GM12878 (cell line): Measurements from ENCODE around the gene GGT7. TPM values are rescaled to one million over a fixed set of nuclear protein-coding genes. Genes with fewer than 3 reads are reported as not detected.

Experiments used
- ATF2 ChIP-seq: IDR thresholded peaks from 2 replicates; pipeline ENCODE4 v1.6.1; 2012; ENCODE audit warnings: low read length, inconsistent platforms
- BMI1 ChIP-seq: fragments of 450-650 bp; IDR thresholded peaks from 2 replicates; pipeline ENCODE4 v1.6.1; 2016; ENCODE audit warnings: mild to moderate bottlenecking, moderate library complexity, borderline replicate concordance
- CBX5 ChIP-seq: sonication (generic); IDR thresholded peaks from 2 replicates; pipeline ENCODE4 v1.6.1; 2016; ENCODE audit warnings: low read depth, moderate library complexity, mild to moderate bottlenecking, inconsistent platforms
- CEBPB ChIP-seq, 2 experiments: fragments of 150-350 bp in 1 of 2; IDR thresholded peaks; 2 replicates each; pipeline ENCODE4 v1.6.1; 2012 to 2014; ENCODE audit warnings: low read depth in 2 of 2, low read length in 2 of 2, borderline replicate concordance in 1 of 2, inconsistent platforms in 1 of 2
- E4F1 ChIP-seq: fragments of 450-650 bp; IDR thresholded peaks from 2 replicates; pipeline ENCODE4 v1.6.1; 2018; ENCODE audit warnings: borderline replicate concordance, mild to moderate bottlenecking; ENCODE audit not compliant: partially characterized antibody
- EED ChIP-seq: sonication (generic); IDR thresholded peaks from 2 replicates; pipeline ENCODE4 v1.6.1; 2016; ENCODE audit warnings: antibody characterized with exemption, low read depth
- ELK1 ChIP-seq: IDR thresholded peaks from 2 replicates; pipeline ENCODE4 v1.6.1; 2012; ENCODE audit warnings: low read depth, low read length, improper control_type of control experiment
- FOXM1 ChIP-seq: IDR thresholded peaks from 2 replicates; pipeline ENCODE4 v1.6.1; 2012; ENCODE audit warnings: low read depth, mild to moderate bottlenecking, inconsistent platforms, low read length, moderate library complexity
- IRF3 ChIP-seq: fragments of 450-650 bp; IDR thresholded peaks from 2 replicates; pipeline ENCODE4 v1.6.1; 2014; ENCODE audit warnings: mild to moderate bottlenecking
- MTA3 ChIP-seq: IDR thresholded peaks from 2 replicates; pipeline ENCODE4 v1.6.1; 2012; ENCODE audit warnings: low read length, inconsistent platforms, borderline replicate concordance
- NFIC ChIP-seq: IDR thresholded peaks from 2 replicates; pipeline ENCODE4 v1.6.1; 2012; ENCODE audit warnings: low read depth, mild to moderate bottlenecking, inconsistent platforms, low read length, moderate library complexity
- NKRF ChIP-seq: fragments of 450-650 bp; conservative IDR thresholded peaks from 2 replicates; pipeline ENCODE4 v1.6.1; 2017; ENCODE audit warnings: mild to moderate bottlenecking, moderate library complexity
- PKNOX1 ChIP-seq: fragments of 450-650 bp; IDR thresholded peaks from 2 replicates; pipeline ENCODE4 v1.6.1; 2016; ENCODE audit warnings: mild to moderate bottlenecking
- RAD21 ChIP-seq: IDR thresholded peaks from 2 replicates; pipeline ENCODE4 v1.6.1; 2011; ENCODE audit warnings: mild to moderate bottlenecking, low read depth, low read length, moderate library complexity; ENCODE audit not compliant: insufficient read depth
- RUNX3 ChIP-seq: IDR thresholded peaks from 2 replicates; pipeline ENCODE4 v1.6.1; 2012; ENCODE audit warnings: low read length, inconsistent platforms
- SPI1 ChIP-seq: IDR thresholded peaks from 2 replicates; pipeline ENCODE4 v1.6.1; 2011; ENCODE audit warnings: low read depth, mild to moderate bottlenecking, low read length, moderate library complexity, borderline replicate concordance; ENCODE audit not compliant: insufficient read depth
- STAT1 ChIP-seq: fragments of 450-650 bp; conservative IDR thresholded peaks from 2 replicates; pipeline ENCODE4 v1.6.1; 2014; ENCODE audit warnings: antibody characterized with exemption, mild to moderate bottlenecking
- TARDBP ChIP-seq: IDR thresholded peaks from 2 replicates; pipeline ENCODE4 v1.6.1; 2016; ENCODE audit warnings: borderline replicate concordance
- ZBED1 ChIP-seq: IDR thresholded peaks from 2 replicates; pipeline ENCODE4 v1.6.1; 2016; ENCODE audit warnings: borderline replicate concordance
- ZNF24 ChIP-seq: fragments of 450-650 bp; IDR thresholded peaks from 2 replicates; pipeline ENCODE4 v1.6.1; 2017; ENCODE audit warnings: antibody characterized with exemption, mild to moderate bottlenecking
- ZSCAN29 ChIP-seq: fragments of 450-650 bp; IDR thresholded peaks from 2 replicates; pipeline ENCODE4 v1.6.1; 2017; ENCODE audit warnings: mild to moderate bottlenecking, moderate library complexity
- ZZZ3 ChIP-seq: IDR thresholded peaks from 2 replicates; pipeline ENCODE4 v1.6.1; 2011; ENCODE audit warnings: low read depth; ENCODE audit not compliant: control insufficient read depth, insufficient read length
- polyA plus RNA-seq, 11 experiments: library from polyadenylated mRNA; depleted of rRNA in 4 of 11; unstranded in 6 of 11; stranded (reverse) in 5 of 11; fragments of >200 nt; fragmentation: Nextera tagmentation in 4 of 11; fragmentation: Illumina TruSeq in 1 of 11; extraction: Ambion mirVana in 4 of 11; extraction: Trizol in 1 of 11; gene quantifications; 1 replicate in 1 of 11; 2 replicates in 10 of 11; pipeline versions ENCODE4 v1.2.1 to v1.2.3, GENCODE V29; 2011 to 2016; ENCODE audit warnings: inconsistent platforms in 2 of 11, missing spikeins in 2 of 11, low read depth in 1 of 11
- total RNA-seq, 4 experiments: library from RNA; depleted of rRNA in 3 of 4; stranded (reverse); fragments of >200 nt in 3 of 4; fragmentation: Illumina TruSeq in 1 of 4; extraction: Trizol in 1 of 4; gene quantifications; 2 replicates each; pipeline versions ENCODE4 v1.2.1 to v1.2.3, GENCODE V29; 2013 to 2021

GGT7 gene
- total and polyA plus RNA-seq, 10 of the 15 experiments (the other 5 are each of a cell fraction or from before 2014, with no cell fraction given) = 0.02 to 14.7 (median 5.3) TPM

GRCh38 chr20:34824806-34825529, 47.7 kb downstream of the GGT7 start (continued):
- no peak for TF ChIP-seq ELK1
- TF ChIP-seq BMI1 = no peak
- TF ChIP-seq ZNF24 = no peak
- TF ChIP-seq EED = no peak
- no peak for TF ChIP-seq STAT1
- no peak for TF ChIP-seq ZZZ3
- TF ChIP-seq PKNOX1 = no peak
- TF ChIP-seq RAD21 = no peak
- TF ChIP-seq E4F1 = no peak
- peak; percentile 55 for TF ChIP-seq NKRF
- TF ChIP-seq IRF3 = no peak
- TF ChIP-seq ZSCAN29 = peak; percentile 53; the same call in 1 of the 2 replicates
- no peak for TF ChIP-seq TARDBP
- no peak for TF ChIP-seq FOXM1
- TF ChIP-seq CEBPB (IDR thresholded peaks at IDR 0.05; ENCODE audit: borderline replicate concordance in 1 of 2, low read depth in 2 of 2, low read length in 2 of 2) = no peak
- no peak for TF ChIP-seq MTA3
- no peak for TF ChIP-seq RUNX3
- TF ChIP-seq SPI1 = no peak
- no peak for TF ChIP-seq ATF2
- TF ChIP-seq NFIC = no peak
- TF ChIP-seq ZBED1 = no peak
- no peak for TF ChIP-seq CBX5
